Upper lobe of left lung (tissue), 6 donors: ENCODE results near the gene ACP4. TPM values are rescaled to one million over a fixed set of nuclear protein-coding genes. Genes with fewer than 3 reads are reported as not detected.

ENCODE experiments used
- ATAC-seq, 2 donors: fragments of 200-7000 bp; cut with Tn5 transposase; one replicate each; pipeline ENCODE4 v1.9.1; 2022; ENCODE audit warnings: mild to moderate bottlenecking in 2 of 2, moderate library complexity in 2 of 2; ENCODE audit not compliant: low FRiP score in 2 of 2
- DNase-seq, 2 donors: peaks; one replicate each; pipeline ENCODE4 v3.0.0-alpha.2; 2019 to 2020
- H3K27ac ChIP-seq, 4 donors: fragments of 200-600 bp; sonication (generic); one replicate each; pipeline ENCODE4 v1.5.1; 2016 to 2019
- H3K27me3 ChIP-seq, 4 donors: fragments of 200-600 bp; sonication (generic); one replicate each; pipeline ENCODE4 v1.5.1; 2017 to 2019
- H3K36me3 ChIP-seq, 4 donors: fragments of 200-600 bp; sonication (generic); one replicate each; pipeline ENCODE4 v1.5.1; 2016 to 2019
- H3K4me1 ChIP-seq, 4 donors: fragments of 200-600 bp; sonication (generic); one replicate each; pipeline ENCODE4 v1.5.1; 2018 to 2019
- H3K4me3 ChIP-seq, 4 donors: fragments of 200-600 bp; sonication (generic); one replicate each; pipeline ENCODE4 v1.5.1; 2017 to 2019; ENCODE audit warnings: mild to moderate bottlenecking in 2 of 4, moderate library complexity in 1 of 4
- H3K9me3 ChIP-seq, 4 donors: fragments of 200-600 bp; sonication (generic); one replicate each; pipeline ENCODE4 v1.5.1; 2018 to 2019
- CTCF ChIP-seq, 6 experiments: fragments of 450-650 bp in 4 of 6; fragments of 200-600 bp in 2 of 6; sonication (generic) in 2 of 6; IDR thresholded peaks; one replicate each; pipeline ENCODE4 v1.5.1; 2016 to 2019; ENCODE audit warnings: antibody characterized with exemption in 6 of 6
- EP300 ChIP-seq, 4 donors: sonication (generic); formaldehyde crosslinking; IDR thresholded peaks; one replicate each; pipeline ENCODE4 v1.5.1; 2017; ENCODE audit warnings: antibody characterized with exemption in 4 of 4, control low read depth in 2 of 4
- POLR2A ChIP-seq, 4 donors: fragments of 450-650 bp; IDR thresholded peaks; one replicate each; pipeline ENCODE4 v1.5.1; 2016 to 2017; ENCODE audit warnings: antibody characterized with exemption in 4 of 4, mild to moderate bottlenecking in 2 of 4
- POLR2AphosphoS5 ChIP-seq, 2 donors: sonication (generic); formaldehyde crosslinking; IDR thresholded peaks; one replicate each; pipeline ENCODE4 v1.5.1; 2017; ENCODE audit warnings: antibody characterized with exemption in 2 of 2
- WGBS, 2 donors: methylation state at CpG; one replicate each; pipeline ENCODE4 v1.1.5; 2017 to 2018; 5-methylcytosine and 5-hydroxymethylcytosine counted together
- small RNA-seq, 4 donors: library from RNA; depleted of rRNA; stranded (forward); fragments of <200 nt; gene quantifications; one replicate each; pipeline ENCODE3, GENCODE V24; 2016
- total RNA-seq, 6 donors: library from RNA; depleted of rRNA in 4 of 6; stranded (reverse); fragments of >200 nt in 4 of 6; gene quantifications; one replicate each; pipeline versions ENCODE4 v1.1.0 to v1.2.1, GENCODE V29; 2016 to 2021
- donor health status: DM: no; HTN: no; CAD: no; lungs with moderate emphysema.
- donor health status: DM: no; HTN: yes; CAD: no; lungs with severe emphysema.

ACP4 gene
- total RNA-seq, 6 donors from 2014 or later: not detected

- ATAC-seq (no peak), DNase-seq (no peak)
- Histone ChIP-seq H3K36me3 (no peaks in the 10 kb centered on the region), H3K9me3 (peaks cover 0 to 10% (median 0%) of the 10 kb centered on the region in 4 donors), H3K27me3 (no peaks in the 10 kb centered on the region), H3K27ac (no peak overlapping the region), H3K4me1 (no peaks in the 10 kb centered on the region), H3K4me3 (no peak overlapping the region)
- 72 to 90% methylated on average over 5 to 6 of the region's 6 CpGs for WGBS, 2 donors
- TF ChIP-seq POLR2A (IDR thresholded peaks at IDR 0.05): no peak
- no peak for TF ChIP-seq CTCF (IDR thresholded peaks at IDR 0.05)
- no peak for TF ChIP-seq EP300 (IDR thresholded peaks at IDR 0.05)
- TF ChIP-seq POLR2AphosphoS5 (IDR thresholded peaks at IDR 0.05): no peak
Measured at GRCh38 chr19:50842130-50842529, 51.9 kb downstream of the ACP4 start.

- Histone ChIP-seq H3K27ac (no peak overlapping the region), H3K4me1 (no peaks in the 10 kb centered on the region), H3K9me3 (peaks cover 0 to 10% (median 0%) of the 10 kb centered on the region in 4 donors), H3K27me3 (no peaks in the 10 kb centered on the region), H3K4me3 (no peak overlapping the region), H3K36me3 (no peaks in the 10 kb centered on the region)
- TF ChIP-seq POLR2AphosphoS5 (IDR thresholded peaks at IDR 0.05): no peak
- no peak for TF ChIP-seq EP300 (IDR thresholded peaks at IDR 0.05)
- no peak for TF ChIP-seq CTCF (IDR thresholded peaks at IDR 0.05)
- no peak for TF ChIP-seq POLR2A (IDR thresholded peaks at IDR 0.05)
- WGBS, 2 donors: 99 to 100% methylated on average over 2 of the region's 2 CpGs
- DNase-seq: no peak
- ATAC-seq: no peak
Measured at GRCh38 chr19:50843205-50843604, 53.0 kb downstream of the ACP4 start.

- 76 to 86% methylated on average over 7 of the region's 7 CpGs for WGBS, 2 donors
- Histone ChIP-seq H3K4me1 (no peaks in the 10 kb centered on the region), H3K9me3 (peaks cover 0 to 10% (median 0%) of the 10 kb centered on the region in 4 donors), H3K27ac (no peak overlapping the region), H3K4me3 (no peak overlapping the region), H3K27me3 (no peaks in the 10 kb centered on the region), H3K36me3 (no peaks in the 10 kb centered on the region)
- no peak for TF ChIP-seq POLR2A (IDR thresholded peaks at IDR 0.05)
- TF ChIP-seq EP300 (IDR thresholded peaks at IDR 0.05): no peak
- no peak for TF ChIP-seq POLR2AphosphoS5 (IDR thresholded peaks at IDR 0.05)
- TF ChIP-seq CTCF (IDR thresholded peaks at IDR 0.05): no peak
- no peak for DNase-seq
- ATAC-seq: no peak
Measured at GRCh38 chr19:50843701-50844221, 53.5 kb downstream of the ACP4 start.

- no peak overlapping the region for H3K4me3 ChIP-seq
- WGBS, 2 donors: 50 to 52% methylated on average over 8 of the region's 8 CpGs
- no peak overlapping the region for H3K27ac ChIP-seq
- no peaks in the 10 kb centered on the region for H3K4me1 ChIP-seq
- no peaks in the 10 kb centered on the region for H3K27me3 ChIP-seq
- TF ChIP-seq CTCF (IDR thresholded peaks at IDR 0.05) (no peak), POLR2A (IDR thresholded peaks at IDR 0.05) (no peak), EP300 (IDR thresholded peaks at IDR 0.05) (no peak), POLR2AphosphoS5 (IDR thresholded peaks at IDR 0.05) (no peak)
- H3K9me3 ChIP-seq: peaks cover 0 to 10% (median 0%) of the 10 kb centered on the region in 4 donors
- H3K36me3 ChIP-seq: no peaks in the 10 kb centered on the region
- ATAC-seq: no peak
- DNase-seq: no peak
Measured at GRCh38 chr19:50844296-50844935, 54.2 kb downstream of the ACP4 start.

Small RNA genes lying within 50 kb of the gene (small RNA-seq; reads per million reads assigned to genes)
- gene SNORD88A: 136 to 222 (median 206) reads per million in 4 donors
- gene SNORD88B: 0 reads per million in 4 donors
- 0 reads per million in 4 donors for gene SNORD88C

Other genes starting within 250 kb of the ACP4 start
- 1 to 10 TPM in 4 of 6 donors, under 1 TPM in 2; 0.69 to 5.1 (median 1.7) TPM for gene LRRC4B, start 222.0 kb upstream of the ACP4 start, total RNA-seq
- gene SYT3, start 150.5 kb upstream of the ACP4 start, total RNA-seq: 1 to 10 TPM in 3 of 6 donors, under 1 TPM in 2, not detected in 1; 0.67 to 3.6 (median 1.4) TPM
- gene C19orf81, start 141.0 kb upstream of the ACP4 start, total RNA-seq: 10 to 100 TPM in 1 of 6 donors, 1 to 10 TPM in 4, not detected in 1; 1.7 to 24.4 (median 3.1) TPM
- under 1 TPM in 2 of 6 donors, not detected in 4; 0.40 to 0.54 TPM for gene SHANK1, start 70.6 kb upstream of the ACP4 start, total RNA-seq
- gene CLEC11A, start 67.1 kb upstream of the ACP4 start, total RNA-seq: 10 to 100 TPM in 4 of 6 donors, 1 to 10 TPM in 2; 3.9 to 19.6 (median 15.9) TPM
- gene GPR32, start 20.0 kb upstream of the ACP4 start, total RNA-seq: not detected
- 1 to 10 TPM in 3 of 6 donors, not detected in 3; 1.3 to 3.3 (median 2.0) TPM for gene KLK1, start 33.4 kb downstream of the ACP4 start, total RNA-seq
- gene KLK15, start 43.2 kb downstream of the ACP4 start, total RNA-seq: not detected
- gene KLK3, start 64.5 kb downstream of the ACP4 start, total RNA-seq: under 1 TPM in 1 of 6 donors, not detected in 5; 0.33 TPM
- not detected for gene KLK2, start 83.0 kb downstream of the ACP4 start, total RNA-seq
- not detected for gene KLK4, start 121.0 kb downstream of the ACP4 start, total RNA-seq
- gene KLK5, start 162.6 kb downstream of the ACP4 start, total RNA-seq: under 1 TPM in 1 of 6 donors, not detected in 5; 0.74 TPM
- gene KLK6, start 179.2 kb downstream of the ACP4 start, total RNA-seq: not detected
- 1 to 10 TPM in 1 of 6 donors, under 1 TPM in 1, not detected in 4; 0.30 to 1.1 TPM for gene KLK7, start 193.5 kb downstream of the ACP4 start, total RNA-seq
- gene KLK8, start 211.2 kb downstream of the ACP4 start, total RNA-seq: not detected
- gene KLK10, start 229.3 kb downstream of the ACP4 start, total RNA-seq: 10 to 100 TPM in 3 of 6 donors, 1 to 10 TPM in 2, not detected in 1; 4.8 to 21.7 (median 18.6) TPM
- gene KLK11, start 236.2 kb downstream of the ACP4 start, total RNA-seq: 10 to 100 TPM; 13.3 to 37.7 (median 22.9) TPM
- 1 to 10 TPM in 1 of 6 donors, under 1 TPM in 1, not detected in 4; 0.54 to 2.0 TPM for gene KLK12, start 244.6 kb downstream of the ACP4 start, total RNA-seq